IMR-90 (cell line): Measurements from ENCODE around the gene OR2F2.

Experiments used
- BHLHE40 ChIP-seq: fragments of 150-350 bp; IDR thresholded peaks from 2 replicates; pipeline ENCODE4 v1.6.1; 2016; ENCODE audit warnings: mild to moderate bottlenecking, low read depth, low read length
- CHD1 ChIP-seq: IDR thresholded peaks from 2 replicates; pipeline ENCODE4 v1.6.1; 2012; ENCODE audit warnings: low read depth, low read length, improper control_type of control experiment
- MAFK ChIP-seq: IDR thresholded peaks from 2 replicates; pipeline ENCODE4 v1.6.1; 2012; ENCODE audit warnings: low read depth, low read length, improper control_type of control experiment
- MXI1 ChIP-seq: IDR thresholded peaks from 2 replicates; pipeline ENCODE4 v1.6.1; 2012; ENCODE audit warnings: low read depth, mild to moderate bottlenecking, low read length, moderate library complexity, borderline replicate concordance
- NFE2L2 ChIP-seq: fragments of 150-350 bp; IDR thresholded peaks from 2 replicates; pipeline ENCODE4 v1.6.1; 2016; ENCODE audit warnings: low read depth, mild to moderate bottlenecking, low read length
- POLR2A ChIP-seq: IDR thresholded peaks from 2 replicates; pipeline ENCODE4 v1.6.1; 2012; ENCODE audit warnings: mild to moderate bottlenecking, low read depth, low read length
- RCOR1 ChIP-seq: IDR thresholded peaks from 2 replicates; pipeline ENCODE4 v1.6.1; 2012; ENCODE audit warnings: mild to moderate bottlenecking, low read length, improper control_type of control experiment; ENCODE audit not compliant: insufficient replicate concordance
- RFX5 ChIP-seq: IDR thresholded peaks from 2 replicates; pipeline ENCODE4 v1.8.0; 2012; ENCODE audit warnings: low read depth, mild to moderate bottlenecking, low read length, moderate library complexity
- SMC3 ChIP-seq: fragments of 150-350 bp; IDR thresholded peaks from 2 replicates; pipeline ENCODE4 v1.6.1; 2016; ENCODE audit warnings: low read depth, mild to moderate bottlenecking, antibody characterized with exemption, low read length, moderate library complexity
- TF ChIP-seq, protein P1 (sequence below): fragments of 150-350 bp; IDR thresholded peaks from 2 replicates; pipeline ENCODE4 v1.6.1; 2016; ENCODE audit warnings: low read depth, mild to moderate bottlenecking, low read length, moderate library complexity, borderline replicate concordance
- TF ChIP-seq, protein P2 (sequence below): conservative IDR thresholded peaks from 2 replicates; pipeline ENCODE4 v1.5.1; 2012; ENCODE audit warnings: mild to moderate bottlenecking, low read depth, low read length, improper control_type of control experiment

DNA sequence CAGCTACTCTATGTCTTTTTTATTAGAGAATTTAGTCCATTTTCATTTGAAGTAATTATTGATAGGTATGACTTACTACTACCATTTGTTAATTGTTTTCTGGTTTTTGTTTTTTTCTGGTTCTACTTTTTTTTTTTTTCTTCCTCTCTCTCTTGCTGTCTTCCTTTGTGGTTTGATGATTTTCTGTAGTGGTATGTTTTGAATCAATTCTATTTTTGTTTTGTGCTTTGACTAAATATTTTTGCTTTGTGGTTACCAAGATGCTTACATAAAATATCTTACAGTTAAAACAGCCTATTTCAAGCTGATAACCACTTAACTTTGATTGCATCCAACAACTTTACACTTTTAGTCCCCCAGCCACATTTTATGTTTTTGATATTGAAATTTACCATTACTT is 3.3 kb upstream of the OR2F2 start:
- TF ChIP-seq, protein P1, sequence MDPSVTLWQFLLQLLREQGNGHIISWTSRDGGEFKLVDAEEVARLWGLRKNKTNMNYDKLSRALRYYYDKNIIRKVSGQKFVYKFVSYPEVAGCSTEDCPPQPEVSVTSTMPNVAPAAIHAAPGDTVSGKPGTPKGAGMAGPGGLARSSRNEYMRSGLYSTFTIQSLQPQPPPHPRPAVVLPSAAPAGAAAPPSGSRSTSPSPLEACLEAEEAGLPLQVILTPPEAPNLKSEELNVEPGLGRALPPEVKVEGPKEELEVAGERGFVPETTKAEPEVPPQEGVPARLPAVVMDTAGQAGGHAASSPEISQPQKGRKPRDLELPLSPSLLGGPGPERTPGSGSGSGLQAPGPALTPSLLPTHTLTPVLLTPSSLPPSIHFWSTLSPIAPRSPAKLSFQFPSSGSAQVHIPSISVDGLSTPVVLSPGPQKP, result no peak
- TF ChIP-seq, protein P2, sequence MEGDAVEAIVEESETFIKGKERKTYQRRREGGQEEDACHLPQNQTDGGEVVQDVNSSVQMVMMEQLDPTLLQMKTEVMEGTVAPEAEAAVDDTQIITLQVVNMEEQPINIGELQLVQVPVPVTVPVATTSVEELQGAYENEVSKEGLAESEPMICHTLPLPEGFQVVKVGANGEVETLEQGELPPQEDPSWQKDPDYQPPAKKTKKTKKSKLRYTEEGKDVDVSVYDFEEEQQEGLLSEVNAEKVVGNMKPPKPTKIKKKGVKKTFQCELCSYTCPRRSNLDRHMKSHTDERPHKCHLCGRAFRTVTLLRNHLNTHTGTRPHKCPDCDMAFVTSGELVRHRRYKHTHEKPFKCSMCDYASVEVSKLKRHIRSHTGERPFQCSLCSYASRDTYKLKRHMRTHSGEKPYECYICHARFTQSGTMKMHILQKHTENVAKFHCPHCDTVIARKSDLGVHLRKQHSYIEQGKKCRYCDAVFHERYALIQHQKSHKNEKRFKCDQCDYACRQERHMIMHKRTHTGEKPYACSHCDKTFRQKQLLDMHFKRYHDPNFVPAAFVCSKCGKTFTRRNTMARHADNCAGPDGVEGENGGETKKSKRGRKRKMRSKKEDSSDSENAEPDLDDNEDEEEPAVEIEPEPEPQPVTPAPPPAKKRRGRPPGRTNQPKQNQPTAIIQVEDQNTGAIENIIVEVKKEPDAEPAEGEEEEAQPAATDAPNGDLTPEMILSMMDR, result no peak
- TF ChIP-seq POLR2A (no peak), SMC3 (no peak), CHD1 (no peak), RCOR1 (no peak), MAFK (no peak), RFX5 (no peak), MXI1 (no peak), BHLHE40 (no peak), NFE2L2 (no peak)
